Endothelial cell of umbilical vein (primary cell): ENCODE results near the gene EIF2B5. TPM values are rescaled to one million over a fixed set of nuclear protein-coding genes. Genes with fewer than 3 reads are reported as not detected.

ENCODE experiments used
- BruUV-seq: library from RNA; stranded (reverse); fragments of 400-500 nt; replicated peaks from 2 replicates; lab custom pipeline; 2021; lab: Mats Ljungman, UMichigan
- CTCF ChIA-PET: fragments of 300-600, 350-600 bp; sonication (Branson Sonifier 250); formaldehyde crosslinking; loops from one replicate; lab custom pipeline; 2021; ENCODE audit warnings: antibody characterized with exemption, inconsistent platforms; lab: Charles Lee
- POLR2A ChIA-PET: fragments of 300-600, 350-600 bp; sonication (Branson Sonifier 250); formaldehyde crosslinking; loops from one replicate; lab custom pipeline; 2021; ENCODE audit warnings: antibody characterized with exemption, inconsistent platforms; lab: Charles Lee
- DNase-seq: peaks from one replicate; pipeline ENCODE4 v3.0.0-alpha.2; 2011; ENCODE audit warnings: low read depth, low spot score
- FAIRE-seq: peaks from 2 replicates; lab custom pipeline; 2011; peaks lifted over from hg19 to GRCh38; lab: Jason Lieb, UNC
- H2AFZ ChIP-seq: 2 replicates; pipeline ENCODE4 v1.6.0; 2012; ENCODE audit warnings: low read depth, low read length, control low read depth, inconsistent platforms
- H3K27ac ChIP-seq: 2 replicates; pipeline ENCODE4 v1.5.1; 2011; ENCODE audit warnings: low read depth, mild to moderate bottlenecking, control low read depth, low read length, moderate library complexity; ENCODE audit not compliant: insufficient read depth
- H3K27me3 ChIP-seq, 2 experiments: 2 replicates each; pipeline versions ENCODE4 v1.6.0 to v1.6.1; 2011; ENCODE audit warnings: low read length in 2 of 2, mixed read lengths in 1 of 2; ENCODE audit not compliant: control insufficient read depth in 2 of 2, insufficient read depth in 2 of 2
- H3K36me3 ChIP-seq, 2 experiments: 2 replicates in 1 of 2; 3 replicates in 1 of 2; pipeline ENCODE4 v1.5.1; 2011; ENCODE audit warnings: low read length in 2 of 2, mild to moderate bottlenecking in 1 of 2, moderate library complexity in 1 of 2; ENCODE audit not compliant: control insufficient read depth in 2 of 2, insufficient read depth in 2 of 2; ENCODE audit errors: extremely low read depth in 1 of 2
- H3K4me1 ChIP-seq: 3 replicates; pipeline ENCODE4 v1.5.1; 2011; ENCODE audit warnings: mild to moderate bottlenecking, low read length; ENCODE audit not compliant: control insufficient read depth, insufficient read depth; ENCODE audit errors: extremely low read depth
- H3K4me2 ChIP-seq: 2 replicates; pipeline ENCODE4 v1.6.1; 2011; ENCODE audit warnings: low read length, control low read depth, mixed read lengths; ENCODE audit not compliant: insufficient read depth
- H3K4me3 ChIP-seq, 3 experiments: fragments of 200-600 bp in 1 of 3; sonication (generic), shearing (Covaris generic) in 1 of 3; replicated peaks in 1 of 3; 2 replicates each; pipeline ENCODE4 v1.5.1; 2011 to 2016; ENCODE audit warnings: control low read depth in 3 of 3, low read length in 3 of 3, mild to moderate bottlenecking in 2 of 3, inconsistent platforms in 1 of 3, low read depth in 1 of 3, moderate library complexity in 1 of 3; ENCODE audit not compliant: insufficient read depth in 1 of 3
- H3K79me2 ChIP-seq: 2 replicates; pipeline ENCODE4 v1.6.0; 2012; ENCODE audit warnings: low read length, inconsistent platforms; ENCODE audit not compliant: control insufficient read depth, insufficient read depth
- H3K9ac ChIP-seq: replicated peaks from 2 replicates; pipeline ENCODE3; 2011; ENCODE audit warnings: low read length, control low read depth; ENCODE audit not compliant: insufficient read depth; ENCODE audit errors: extremely low read depth
- H3K9me1 ChIP-seq: replicated peaks from 3 replicates; pipeline ENCODE4 v1.6.0; 2011; ENCODE audit warnings: mild to moderate bottlenecking, low read length; ENCODE audit not compliant: control insufficient read depth, insufficient read depth; ENCODE audit errors: extremely low read depth
- H3K9me3 ChIP-seq: replicated peaks from 2 replicates; pipeline ENCODE4 v1.5.1; 2012; ENCODE audit warnings: low read length, inconsistent platforms; ENCODE audit not compliant: control insufficient read depth, insufficient read depth
- H4K20me1 ChIP-seq: replicated peaks from 2 replicates; pipeline ENCODE3; 2011; ENCODE audit warnings: mild to moderate bottlenecking, low read length; ENCODE audit not compliant: control insufficient read depth, insufficient read depth; ENCODE audit errors: extremely low read depth
- EZH2 ChIP-seq: IDR thresholded peaks from 2 replicates; pipeline ENCODE4 v1.6.1; 2012; ENCODE audit warnings: borderline replicate concordance, low read depth, mild to moderate bottlenecking, moderate library complexity, low read length, inconsistent platforms; ENCODE audit not compliant: severe bottlenecking
- FOS ChIP-seq: IDR thresholded peaks from 2 replicates; pipeline ENCODE4 v1.6.1; 2011; ENCODE audit warnings: mild to moderate bottlenecking, low read length, moderate library complexity, borderline replicate concordance; ENCODE audit not compliant: insufficient read depth
- GATA2 ChIP-seq: IDR thresholded peaks from 2 replicates; pipeline ENCODE4 v1.7.0; 2011; ENCODE audit warnings: low read depth, mild to moderate bottlenecking, moderate library complexity, mixed read lengths, low read length; ENCODE audit not compliant: insufficient read length, insufficient read depth
- JUN ChIP-seq: IDR thresholded peaks from 2 replicates; pipeline ENCODE4 v1.6.1; 2011; ENCODE audit warnings: borderline replicate concordance, low read depth; ENCODE audit not compliant: insufficient read length, insufficient read depth
- MYC ChIP-seq: IDR thresholded peaks from one replicate; pipeline ENCODE4 v1.6.1; 2011; ENCODE audit warnings: mild to moderate bottlenecking, low read depth, low read length
- POLR2A ChIP-seq: IDR thresholded peaks from 2 replicates; pipeline ENCODE4 v1.6.1; 2012; ENCODE audit warnings: low read depth, mild to moderate bottlenecking, control low read depth, low read length
- POLR2AphosphoS5 ChIP-seq: IDR thresholded peaks from 2 replicates; pipeline ENCODE4 v1.6.1; 2012; ENCODE audit warnings: low read depth, mild to moderate bottlenecking, control low read depth, low read length, moderate library complexity; ENCODE audit not compliant: insufficient read depth
- dilution Hi-C: fragments of 300-500 bp; cut with MboI; formaldehyde crosslinking; loops from one replicate; pipeline ENCODE4 v1.15.0; 2019; ENCODE audit warnings: low sequenced_read_pairs; ENCODE audit not compliant: extremely low pct_ligation_motif_present
- intact Hi-C: fragments of 100-400 bp; cut with micrococcal nuclease; formaldehyde crosslinking; loops from one replicate; pipeline ENCODE4 v1.10.0; 2022
- polyA plus RNA-seq, 4 experiments: library from polyadenylated mRNA; depleted of rRNA in 3 of 4; stranded (reverse) in 3 of 4; unstranded in 1 of 4; fragments of >200 nt; gene quantifications; 2 replicates each; pipeline versions ENCODE4 v1.2.1 to v1.2.3, GENCODE V29; 2011 to 2012; ENCODE audit warnings: missing spikeins in 1 of 4
- small RNA-seq: library from RNA; depleted of rRNA; stranded (forward); fragments of <200 nt; gene quantifications from one replicate; pipeline ENCODE3, GENCODE V24; 2012; ENCODE audit warnings: low replicate concordance, low read depth; ENCODE audit not compliant: insufficient read depth, insufficient read length
- total RNA-seq: library from RNA; stranded (reverse); gene quantifications from 2 replicates; pipeline ENCODE4 v1.2.3, GENCODE V29; 2021
- TF ChIP-seq, protein P1 (sequence below): IDR thresholded peaks from 2 replicates; pipeline ENCODE4 v1.6.1; 2011; ENCODE audit not compliant: insufficient read depth, insufficient read length
- TF ChIP-seq, protein P2 (sequence below), 2 donors: IDR thresholded peaks; 1 replicate in 1 of 2; 2 replicates in 1 of 2; pipeline ENCODE4 v1.5.1; 2011; ENCODE audit warnings: low read length in 2 of 2, mild to moderate bottlenecking in 2 of 2, moderate library complexity in 2 of 2, control low read depth in 1 of 2, inconsistent platforms in 1 of 2, low read depth in 1 of 2; ENCODE audit not compliant: insufficient read depth in 1 of 2; ENCODE audit errors: extremely low read depth in 1 of 2

Gene EIF2B5
- total and polyA plus RNA-seq, 2 donors (not counting 3 experiments of a cell fraction or from before 2014, with no cell fraction given) = 42.7 to 44.7 TPM

GRCh38 chr3:184193991-184194539 lies 58.9 kb downstream of the EIF2B5 start:
- no peak for TF ChIP-seq EZH2
- no peak for TF ChIP-seq JUN
- no peak for TF ChIP-seq MYC
- no peak for TF ChIP-seq GATA2
- no peak for TF ChIP-seq FOS
- TF ChIP-seq, protein P1, sequence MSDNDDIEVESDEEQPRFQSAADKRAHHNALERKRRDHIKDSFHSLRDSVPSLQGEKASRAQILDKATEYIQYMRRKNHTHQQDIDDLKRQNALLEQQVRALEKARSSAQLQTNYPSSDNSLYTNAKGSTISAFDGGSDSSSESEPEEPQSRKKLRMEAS = no peak
- TF ChIP-seq POLR2AphosphoS5 = no peak
- TF ChIP-seq POLR2A = no peak
- TF ChIP-seq, protein P2, sequence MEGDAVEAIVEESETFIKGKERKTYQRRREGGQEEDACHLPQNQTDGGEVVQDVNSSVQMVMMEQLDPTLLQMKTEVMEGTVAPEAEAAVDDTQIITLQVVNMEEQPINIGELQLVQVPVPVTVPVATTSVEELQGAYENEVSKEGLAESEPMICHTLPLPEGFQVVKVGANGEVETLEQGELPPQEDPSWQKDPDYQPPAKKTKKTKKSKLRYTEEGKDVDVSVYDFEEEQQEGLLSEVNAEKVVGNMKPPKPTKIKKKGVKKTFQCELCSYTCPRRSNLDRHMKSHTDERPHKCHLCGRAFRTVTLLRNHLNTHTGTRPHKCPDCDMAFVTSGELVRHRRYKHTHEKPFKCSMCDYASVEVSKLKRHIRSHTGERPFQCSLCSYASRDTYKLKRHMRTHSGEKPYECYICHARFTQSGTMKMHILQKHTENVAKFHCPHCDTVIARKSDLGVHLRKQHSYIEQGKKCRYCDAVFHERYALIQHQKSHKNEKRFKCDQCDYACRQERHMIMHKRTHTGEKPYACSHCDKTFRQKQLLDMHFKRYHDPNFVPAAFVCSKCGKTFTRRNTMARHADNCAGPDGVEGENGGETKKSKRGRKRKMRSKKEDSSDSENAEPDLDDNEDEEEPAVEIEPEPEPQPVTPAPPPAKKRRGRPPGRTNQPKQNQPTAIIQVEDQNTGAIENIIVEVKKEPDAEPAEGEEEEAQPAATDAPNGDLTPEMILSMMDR (IDR thresholded peaks at IDR 0.05; ENCODE audit: extremely low read depth in 1 of 2, insufficient read depth in 1 of 2, low read depth in 1 of 2, low read length in 2 of 2) = no peak
- H3K79me2 ChIP-seq = no peaks in the 10 kb centered on the region
- no peak for DNase-seq
- no peak overlapping the region for H3K27ac ChIP-seq
- H3K9me1 ChIP-seq = no peaks in the 10 kb centered on the region
- no peak overlapping the region for H3K4me3 ChIP-seq
- intact Hi-C loops (no loop called here), dilution Hi-C loops (no loop called here)
- H3K27me3 ChIP-seq = no peaks in the 10 kb centered on the region
- H3K9ac ChIP-seq = no peak overlapping the region
- no peak for FAIRE-seq
- no peaks in the 10 kb centered on the region for H3K4me1 ChIP-seq
- ChIA-PET CTCF (interaction anchor here (4.4 kb wide), 1 partner anchor 33 kb away, joined by 19 read pairs; no protein-coding TSS in a partner anchor), POLR2A (no interaction called here)
- peaks cover 8 to 34% of the 10 kb centered on the region in 2 experiments for H3K36me3 ChIP-seq
- H3K9me3 ChIP-seq = no peaks in the 10 kb centered on the region
- H4K20me1 ChIP-seq = no peaks in the 10 kb centered on the region
- no TSS peak for BruUV-seq
- H2AFZ ChIP-seq = no peak overlapping the region
- no peak overlapping the region for H3K4me2 ChIP-seq

Small RNAs within 50 kb of the gene (small RNA-seq; reads per million reads assigned to genes)
- not detected for gene RF00019

Other genes starting within 250 kb of the EIF2B5 start
- gene ABCC5, start 117.5 kb upstream of the EIF2B5 start, total RNA-seq = 24.6 and 25.4 TPM in 2 replicates
- gene ABCC5, start 117.5 kb upstream of the EIF2B5 start, polyA plus RNA-seq = 18.9 and 22.5 TPM in 2 replicates
- gene HTR3D, start 103.6 kb upstream of the EIF2B5 start, total RNA-seq = not detected in 2 replicates
- gene HTR3D, start 103.6 kb upstream of the EIF2B5 start, polyA plus RNA-seq = not detected in 2 replicates
- not detected in 2 replicates for gene HTR3C, start 82.3 kb upstream of the EIF2B5 start, total RNA-seq
- not detected in 2 replicates for gene HTR3C, start 82.3 kb upstream of the EIF2B5 start, polyA plus RNA-seq
- not detected in 2 replicates for gene HTR3E, start 38.3 kb upstream of the EIF2B5 start, total RNA-seq
- gene HTR3E, start 38.3 kb upstream of the EIF2B5 start, polyA plus RNA-seq = not detected in 2 replicates
- 59.0 and 61.3 TPM in 2 replicates for gene DVL3, start 20.0 kb downstream of the EIF2B5 start, total RNA-seq
- gene DVL3, start 20.0 kb downstream of the EIF2B5 start, polyA plus RNA-seq = 41.2 and 43.8 TPM in 2 replicates
- 400 and 431 TPM in 2 replicates for gene AP2M1, start 39.5 kb downstream of the EIF2B5 start, total RNA-seq
- gene AP2M1, start 39.5 kb downstream of the EIF2B5 start, polyA plus RNA-seq = 602 and 603 TPM in 2 replicates
- 65.6 and 68.8 TPM in 2 replicates for gene ABCF3, start 50.8 kb downstream of the EIF2B5 start, total RNA-seq
- 73.4 and 93.9 TPM in 2 replicates for gene ABCF3, start 50.8 kb downstream of the EIF2B5 start, polyA plus RNA-seq
- gene VWA5B2, start 94.2 kb downstream of the EIF2B5 start, total RNA-seq = not detected in 2 replicates
- 0.03 TPM in 1 of 2 replicates, not detected in the other for gene VWA5B2, start 94.2 kb downstream of the EIF2B5 start, polyA plus RNA-seq
- 37.7 and 42.9 TPM in 2 replicates for gene ALG3, start 113.6 kb downstream of the EIF2B5 start, total RNA-seq
- gene ALG3, start 113.6 kb downstream of the EIF2B5 start, polyA plus RNA-seq = 99.9 and 102 TPM in 2 replicates
- 3.3 and 3.4 TPM in 2 replicates for gene EEF1AKMT4, start 114.3 kb downstream of the EIF2B5 start, total RNA-seq
- gene EEF1AKMT4, start 114.3 kb downstream of the EIF2B5 start, polyA plus RNA-seq = 8.0 and 9.8 TPM in 2 replicates
- gene CAMK2N2, start 126.2 kb downstream of the EIF2B5 start, total RNA-seq = not detected in 2 replicates
- 0.11 TPM in 1 of 2 replicates, not detected in the other for gene CAMK2N2, start 126.2 kb downstream of the EIF2B5 start, polyA plus RNA-seq
- gene ECE2, start 140.7 kb downstream of the EIF2B5 start, total RNA-seq = not detected in 2 replicates
- gene ECE2, start 140.7 kb downstream of the EIF2B5 start, polyA plus RNA-seq = not detected in 2 replicates
- 400 and 435 TPM in 2 replicates for gene PSMD2, start 163.9 kb downstream of the EIF2B5 start, total RNA-seq
- 358 and 414 TPM in 2 replicates for gene PSMD2, start 163.9 kb downstream of the EIF2B5 start, polyA plus RNA-seq
- 524 and 532 TPM in 2 replicates for gene EIF4G1, start 179.2 kb downstream of the EIF2B5 start, total RNA-seq
- gene EIF4G1, start 179.2 kb downstream of the EIF2B5 start, polyA plus RNA-seq = 355 and 401 TPM in 2 replicates
- 19.9 and 26.8 TPM in 2 replicates for gene FAM131A, start 202.2 kb downstream of the EIF2B5 start, total RNA-seq
- 29.9 and 34.1 TPM in 2 replicates for gene FAM131A, start 202.2 kb downstream of the EIF2B5 start, polyA plus RNA-seq
- 6.5 and 9.9 TPM in 2 replicates for gene CLCN2, start 226.2 kb downstream of the EIF2B5 start, total RNA-seq
- gene CLCN2, start 226.2 kb downstream of the EIF2B5 start, polyA plus RNA-seq = 3.5 and 4.9 TPM in 2 replicates
- 80.5 and 89.0 TPM in 2 replicates for gene POLR2H, start 226.4 kb downstream of the EIF2B5 start, total RNA-seq
- gene POLR2H, start 226.4 kb downstream of the EIF2B5 start, polyA plus RNA-seq = 169 and 276 TPM in 2 replicates
- not detected in 2 replicates for gene THPO, start 242.8 kb downstream of the EIF2B5 start, total RNA-seq
- gene THPO, start 242.8 kb downstream of the EIF2B5 start, polyA plus RNA-seq = 0.08 and 0.10 TPM in 2 replicates
- gene CHRD, start 244.7 kb downstream of the EIF2B5 start, total RNA-seq = 0.40 and 0.53 TPM in 2 replicates
- 0.27 and 0.54 TPM in 2 replicates for gene CHRD, start 244.7 kb downstream of the EIF2B5 start, polyA plus RNA-seq